NT2/D1 (cell line): Measurements from ENCODE around the gene LPIN2.

Source experiments
- DNase-seq: peaks from one replicate; pipeline ENCODE4 v3.0.0-alpha.2; 2011; ENCODE audit warnings: low read depth, low spot score
- H3K27me3 ChIP-seq: 2 replicates; pipeline ENCODE4 v1.6.0; 2011; ENCODE audit warnings: mild to moderate bottlenecking; ENCODE audit not compliant: insufficient read length, insufficient read depth
- H3K36me3 ChIP-seq: 2 replicates; pipeline ENCODE4 v1.6.1; 2011; ENCODE audit warnings: mild to moderate bottlenecking, low read length, mixed read lengths; ENCODE audit not compliant: insufficient read depth, insufficient read length
- H3K4me1 ChIP-seq: 2 replicates; pipeline ENCODE4 v1.5.1; 2011; ENCODE audit not compliant: insufficient read depth, insufficient read length
- H3K4me3 ChIP-seq: 2 replicates; pipeline ENCODE4 v1.5.1; 2011; ENCODE audit warnings: low read depth; ENCODE audit not compliant: insufficient read length
- H3K9ac ChIP-seq: 2 replicates; pipeline ENCODE4 v1.6.0; 2011; ENCODE audit warnings: low read depth; ENCODE audit not compliant: insufficient read length
- H3K9me3 ChIP-seq: 2 replicates; pipeline ENCODE4 v1.5.1; 2011; ENCODE audit warnings: mild to moderate bottlenecking, low read length; ENCODE audit not compliant: insufficient read depth
- SUZ12 ChIP-seq: IDR thresholded peaks from 2 replicates; pipeline ENCODE4 v1.6.1; 2011; ENCODE audit not compliant: insufficient read length, insufficient read depth; ENCODE audit errors: extremely low read depth
- YY1 ChIP-seq: IDR thresholded peaks from 2 replicates; pipeline ENCODE4 v1.6.1; 2011; ENCODE audit not compliant: insufficient read length, insufficient read depth
- ZNF274 ChIP-seq: IDR thresholded peaks from 2 replicates; pipeline ENCODE4 v1.6.1; 2011; ENCODE audit warnings: mild to moderate bottlenecking, low read depth, low read length

Gene LPIN2

GRCh38 chr18:3002732-3003131 lies 10.2 kb downstream of the LPIN2 start:
- TF ChIP-seq ZNF274 (no peak), SUZ12 (no peak), YY1 (no peak)
- Histone ChIP-seq H3K4me3 (no peak overlapping the region), H3K36me3 (peaks cover 17% of the 10 kb centered on the region), H3K9ac (no peak overlapping the region), H3K9me3 (peaks cover 9% of the 10 kb centered on the region; the same call in 1 of the 2 replicates), H3K4me1 (no peaks in the 10 kb centered on the region), H3K27me3 (no peaks in the 10 kb centered on the region)
- no peak for DNase-seq

- TF ChIP-seq YY1, result no peak
- no peak for TF ChIP-seq ZNF274
- TF ChIP-seq SUZ12, result no peak
- no peaks in the 10 kb centered on the region for H3K27me3 ChIP-seq
- no peaks in the 10 kb centered on the region for H3K9me3 ChIP-seq
- no peak overlapping the region for H3K9ac ChIP-seq
- H3K4me1 ChIP-seq, result no peaks in the 10 kb centered on the region
- no peaks in the 10 kb centered on the region for H3K36me3 ChIP-seq
- H3K4me3 ChIP-seq, result no peak overlapping the region
- DNase-seq, result no peak
Observed at GRCh38 chr18:2998644-2999043, 14.3 kb downstream of the LPIN2 start.

DNA sequence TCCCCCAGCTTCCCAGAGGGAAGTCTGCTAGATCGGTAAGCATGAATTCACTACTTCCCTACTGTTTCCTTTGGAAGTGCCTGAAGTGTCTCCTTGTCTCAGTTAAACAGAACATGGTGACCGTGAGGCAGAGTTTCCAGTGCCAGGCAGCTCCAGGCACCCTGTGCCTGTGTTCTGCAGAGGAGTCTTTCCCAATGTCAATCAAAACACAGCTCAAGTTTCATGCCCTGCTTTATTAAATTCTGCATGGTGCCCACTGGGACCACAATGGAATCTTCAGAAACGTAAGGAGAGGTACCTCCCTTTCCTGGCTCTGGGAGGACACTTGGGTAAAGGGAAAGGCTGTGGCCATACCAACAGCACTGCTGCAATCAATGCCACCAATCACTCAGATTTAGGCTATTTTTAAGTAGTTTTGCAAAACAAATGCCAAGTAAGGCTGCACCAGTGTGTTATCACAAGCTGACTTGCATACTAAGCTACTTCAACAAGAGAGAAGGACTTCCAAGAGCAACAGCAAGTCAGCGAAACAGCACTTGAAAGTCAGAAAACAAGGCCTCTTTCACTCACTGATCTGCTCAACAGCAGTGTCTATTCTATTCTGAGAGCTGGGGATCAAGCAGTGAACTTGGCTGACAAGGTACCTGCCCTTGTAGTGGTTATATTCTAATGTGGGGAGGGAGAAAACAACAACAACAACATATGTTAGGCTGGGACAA lies 14.9 kb downstream of the LPIN2 start:
- Histone ChIP-seq H3K9me3 (no peaks in the 10 kb centered on the region), H3K36me3 (no peaks in the 10 kb centered on the region), H3K9ac (no peak overlapping the region), H3K4me3 (no peak overlapping the region), H3K27me3 (no peaks in the 10 kb centered on the region), H3K4me1 (no peaks in the 10 kb centered on the region)
- DNase-seq, result no peak
- TF ChIP-seq ZNF274 (no peak), SUZ12 (no peak), YY1 (no peak)

- H3K4me3 ChIP-seq, result no peak overlapping the region
- no peaks in the 10 kb centered on the region for H3K27me3 ChIP-seq
- TF ChIP-seq ZNF274 (no peak), SUZ12 (no peak), YY1 (no peak)
- no peaks in the 10 kb centered on the region for H3K9me3 ChIP-seq
- H3K36me3 ChIP-seq, result no peaks in the 10 kb centered on the region
- no peaks in the 10 kb centered on the region for H3K4me1 ChIP-seq
- no peak for DNase-seq
- H3K9ac ChIP-seq, result no peak overlapping the region
Observed at GRCh38 chr18:2997429-2997828, 15.5 kb downstream of the LPIN2 start.

DNA sequence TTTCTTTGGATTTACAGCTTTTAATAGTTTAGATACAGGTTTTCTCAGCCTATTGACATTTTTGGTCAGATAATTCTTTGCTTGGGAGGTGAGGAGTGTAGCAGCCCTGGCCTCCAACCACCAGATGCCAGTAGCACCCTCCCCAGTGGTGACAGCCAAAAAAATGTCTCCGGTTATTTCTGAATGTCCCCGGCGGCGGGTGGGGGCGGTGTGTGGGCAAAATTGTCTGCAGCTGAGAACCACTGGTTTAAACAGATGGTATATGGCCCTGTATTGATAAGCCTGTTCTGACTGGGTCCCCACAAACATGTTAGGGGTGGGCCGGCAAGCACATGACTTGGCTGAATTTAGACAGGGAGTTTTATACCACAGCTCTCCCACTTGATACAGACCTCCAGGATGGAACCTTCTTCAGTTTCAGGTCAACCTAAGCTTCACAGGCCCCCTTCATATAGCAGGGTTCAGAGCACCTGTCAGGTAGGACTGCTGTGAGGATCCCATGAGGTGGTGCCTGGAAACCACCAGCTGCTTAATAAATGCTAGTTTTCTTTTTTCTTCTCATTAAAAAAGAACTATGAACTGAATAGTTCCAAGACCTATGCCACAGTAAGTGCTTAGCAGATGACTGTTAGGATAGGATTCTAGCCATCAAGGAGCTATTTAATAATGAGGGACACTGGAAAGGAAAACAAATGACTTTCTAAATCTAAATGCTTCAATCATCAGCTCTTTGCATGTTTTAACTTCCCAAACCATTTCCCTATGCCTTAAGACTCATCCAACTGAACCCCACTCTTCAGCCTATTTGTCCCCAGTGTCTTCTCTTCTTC lies 18.1 kb downstream of the LPIN2 start:
- no peak for TF ChIP-seq ZNF274
- no peak for TF ChIP-seq SUZ12
- no peak for TF ChIP-seq YY1
- no peak overlapping the region for H3K4me3 ChIP-seq
- no peak for DNase-seq
- no peaks in the 10 kb centered on the region for H3K4me1 ChIP-seq
- no peaks in the 10 kb centered on the region for H3K27me3 ChIP-seq
- H3K9me3 ChIP-seq, result no peaks in the 10 kb centered on the region
- no peaks in the 10 kb centered on the region for H3K36me3 ChIP-seq
- H3K9ac ChIP-seq, result no peak overlapping the region

GRCh38 chr18:2994020-2994589 lies 18.8 kb downstream of the LPIN2 start:
- no peak overlapping the region for H3K4me3 ChIP-seq

More at GRCh38 chr18:2994020-2994589, 18.8 kb downstream of the LPIN2 start:
- TF ChIP-seq ZNF274 (no peak), YY1 (no peak), SUZ12 (no peak)
- H3K9ac ChIP-seq, result no peak overlapping the region
- H3K4me1 ChIP-seq, result no peaks in the 10 kb centered on the region
- H3K36me3 ChIP-seq, result no peaks in the 10 kb centered on the region
- DNase-seq, result no peak
- H3K9me3 ChIP-seq, result no peaks in the 10 kb centered on the region
- no peaks in the 10 kb centered on the region for H3K27me3 ChIP-seq
